Measurements from ENCODE around the gene APAF1. TPM values are rescaled to one million over a fixed set of nuclear protein-coding genes. Genes with fewer than 3 reads are reported as not detected.

Gene APAF1
- polyA plus RNA-seq, 3 donors, result 29.5 to 36.7 (median 30.0) TPM

GRCh38 chr12:98743362-98743953 is 98.4 kb downstream of the APAF1 start:
- peaks cover 0 to 7% (median 4%) of the 10 kb centered on the region in 7 donors for H3K9me3 Mint-ChIP-seq
- TF ChIP-seq CTCF (IDR thresholded peaks at IDR 0.05), result peak; percentile 69
- Histone ChIP-seq H3K4me1 (ENCODE audit: control insufficient read depth in 1 of 2, insufficient read depth in 2 of 2, low read length in 2 of 2) (peaks cover 7 to 10% of the 10 kb centered on the region in 2 donors), H3K27ac (ENCODE audit: low read depth in 1 of 2, low read length in 2 of 2) (no peak overlapping the region), H3K9me3 (replicated peaks in 1 of 2; ENCODE audit: control insufficient read depth in 1 of 2, insufficient read depth in 1 of 2, low read length in 2 of 2) (peaks cover 0 to 12% of the 10 kb centered on the region in 2 donors), H3K9ac (ENCODE audit: insufficient read depth, low read length, poor library complexity, severe bottlenecking) (no peak overlapping the region), H2AFZ (ENCODE audit: insufficient read depth, low read depth, low read length, poor library complexity, severe bottlenecking) (no peak overlapping the region), H3K4me3 (replicated peaks in 1 of 3; ENCODE audit: low read depth in 2 of 3, low read length in 3 of 3) (no peak overlapping the region), H3K4me2 (replicated peaks; ENCODE audit: extremely low read depth, low read length, poor library complexity, severe bottlenecking) (no peak overlapping the region), H3K27me3 (ENCODE audit: control insufficient read depth in 2 of 2, insufficient read depth in 2 of 2, low read length in 2 of 2) (peaks cover 34 to 54% of the 10 kb centered on the region in 2 donors), H4K20me1 (ENCODE audit: insufficient read depth, low read length) (no peaks in the 10 kb centered on the region), H3K36me3 (replicated peaks in 1 of 2; ENCODE audit: control insufficient read depth in 1 of 2, insufficient read depth in 2 of 2, low read length in 2 of 2) (no peaks in the 10 kb centered on the region), H3K79me2 (ENCODE audit: insufficient read depth, low read length) (no peaks in the 10 kb centered on the region)
- intact Hi-C loops (cut with micrococcal nuclease), result no loop called here
- H3K36me3 Mint-ChIP-seq, result peaks cover 0 to 3% of the 10 kb centered on the region in 2 donors
- H3K27ac Mint-ChIP-seq, result no peak overlapping the region
- H3K4me3 Mint-ChIP-seq, result no peak overlapping the region
- H3K4me1 Mint-ChIP-seq, result peaks cover 10% of the 10 kb centered on the region
- WGBS (ENCODE audit: insufficient coverage), result no CpG with 5 or more reads among the region's 4 CpGs
- peaks cover 41 to 56% (median 44%) of the 10 kb centered on the region in 3 donors for H3K27me3 Mint-ChIP-seq (ENCODE audit: low read depth in 3 of 3)
- DNase-seq, result no peak

DNA sequence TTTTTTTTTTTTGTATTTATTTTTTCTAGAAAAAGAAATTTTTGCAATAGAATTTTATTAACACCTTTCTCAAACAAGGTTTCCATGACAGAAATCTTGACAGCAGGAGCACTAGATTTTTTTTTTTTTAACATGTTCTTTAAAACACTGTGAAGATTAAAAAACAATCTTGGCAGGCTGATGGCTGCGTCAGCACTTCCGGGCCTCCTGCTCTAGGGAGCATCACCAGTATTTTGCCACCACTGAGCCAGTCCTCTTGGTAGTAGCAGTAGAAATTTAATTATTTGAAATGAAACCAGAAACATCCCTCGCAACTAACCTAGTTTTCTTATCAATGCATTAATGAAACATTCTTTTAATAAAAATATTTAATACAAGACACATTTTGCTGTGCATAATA is 99.6 kb downstream of the APAF1 start:
- Histone ChIP-seq H3K4me1 (ENCODE audit: control insufficient read depth in 1 of 2, insufficient read depth in 2 of 2, low read length in 2 of 2) (peaks cover 7 to 10% of the 10 kb centered on the region in 2 donors), H3K27me3 (ENCODE audit: control insufficient read depth in 2 of 2, insufficient read depth in 2 of 2, low read length in 2 of 2) (peaks cover 34 to 58% of the 10 kb centered on the region in 2 donors), H3K4me3 (replicated peaks in 1 of 3; ENCODE audit: low read depth in 2 of 3, low read length in 3 of 3) (no peak overlapping the region), H3K9me3 (replicated peaks in 1 of 2; ENCODE audit: control insufficient read depth in 1 of 2, insufficient read depth in 1 of 2, low read length in 2 of 2) (peaks cover 0 to 12% of the 10 kb centered on the region in 2 donors), H4K20me1 (ENCODE audit: insufficient read depth, low read length) (no peaks in the 10 kb centered on the region), H3K4me2 (replicated peaks; ENCODE audit: extremely low read depth, low read length, poor library complexity, severe bottlenecking) (no peak overlapping the region), H2AFZ (ENCODE audit: insufficient read depth, low read depth, low read length, poor library complexity, severe bottlenecking) (no peak overlapping the region), H3K27ac (ENCODE audit: low read depth in 1 of 2, low read length in 2 of 2) (no peak overlapping the region), H3K9ac (ENCODE audit: insufficient read depth, low read length, poor library complexity, severe bottlenecking) (no peak overlapping the region), H3K36me3 (replicated peaks in 1 of 2; ENCODE audit: control insufficient read depth in 1 of 2, insufficient read depth in 2 of 2, low read length in 2 of 2) (no peaks in the 10 kb centered on the region), H3K79me2 (ENCODE audit: insufficient read depth, low read length) (no peaks in the 10 kb centered on the region)
- intact Hi-C loops (cut with micrococcal nuclease), result no loop called here
- Mint-ChIP-seq H3K36me3 (peaks cover 0 to 3% of the 10 kb centered on the region in 2 donors), H3K27ac (no peak overlapping the region), H3K4me1 (peaks cover 10% of the 10 kb centered on the region), H3K9me3 (peaks cover 0 to 7% (median 4%) of the 10 kb centered on the region in 7 donors), H3K4me3 (peak overlapping the region in 1 of 2 donors; percentile 56), H3K27me3 (ENCODE audit: low read depth in 3 of 3) (peaks cover 47 to 61% (median 49%) of the 10 kb centered on the region in 3 donors)
- TF ChIP-seq CTCF (IDR thresholded peaks at IDR 0.05), result no peak
- WGBS (ENCODE audit: insufficient coverage), result no CpG with 5 or more reads among the region's 3 CpGs
- DNase-seq, result no peak
